Raji (cell line): ENCODE data around the gene PCBP4.

ENCODE experiments used
- POLR2A ChIP-seq: IDR thresholded peaks from 2 replicates; pipeline ENCODE4 v1.6.1; 2011; ENCODE audit warnings: low read depth, low read length, control low read depth; ENCODE audit not compliant: insufficient read depth

The PCBP4 gene

GRCh38 chr3:51941798-51942602, 25.3 kb downstream of the PCBP4 start, which contains the start of the genes PARP3 and RRP9:
Gene PARP3 (plus strand): TSS chr3:51942363. CDS start chr3:51943356, 993 bp downstream.
Gene RRP9 (minus strand): TSS chr3:51941904. CDS start chr3:51941867, 37 bp downstream.
- peak; percentile 75 for TF ChIP-seq POLR2A

- TF ChIP-seq POLR2A, result no peak
Measured at GRCh38 chr3:51941463-51941797, 25.8 kb downstream of the PCBP4 start.

- TF ChIP-seq POLR2A, result no peak
Measured at GRCh38 chr3:51940648-51941462, 26.4 kb downstream of the PCBP4 start.

GRCh38 chr3:51938780-51939425, 28.4 kb downstream of the PCBP4 start:
- no peak for TF ChIP-seq POLR2A

GRCh38 chr3:51937611-51938450, 29.4 kb downstream of the PCBP4 start:
- no peak for TF ChIP-seq POLR2A

- no peak for TF ChIP-seq POLR2A
Measured at GRCh38 chr3:51937014-51937413, 30.2 kb downstream of the PCBP4 start.

- no peak for TF ChIP-seq POLR2A
Measured at GRCh38 chr3:51935886-51936755, 31.1 kb downstream of the PCBP4 start.

GRCh38 chr3:51934991-51935885, 32.0 kb downstream of the PCBP4 start:
- no peak for TF ChIP-seq POLR2A

GRCh38 chr3:51934139-51934850, 33.0 kb downstream of the PCBP4 start:
- TF ChIP-seq POLR2A, result no peak

GRCh38 chr3:51933471-51934138, 33.6 kb downstream of the PCBP4 start:
- no peak for TF ChIP-seq POLR2A

- TF ChIP-seq POLR2A, result no peak
Measured at GRCh38 chr3:51932471-51933370, 34.5 kb downstream of the PCBP4 start.
